SK-N-SH treated with all-trans-retinoic acid at 6 μM for 48 hours (cell line): Measurements from ENCODE around the gene AADACL4.
A peak's percentile ranks its signal among the peaks of the same experiment; 100 is the strongest.

Experiments used
- ATAC-seq: fragments of 200-7000 bp; cut with Tn5 transposase; 3 replicates; pipeline ENCODE4 v1.9.1; 2020; ENCODE audit warnings: mild to moderate bottlenecking, moderate library complexity
- ARNTL ChIP-seq: fragments of 450-650 bp; formaldehyde crosslinking; IDR thresholded peaks from 2 replicates; pipeline ENCODE4 v1.5.0; 2020; ENCODE audit warnings: low read depth, mild to moderate bottlenecking, moderate library complexity, borderline replicate concordance
- BACH2 ChIP-seq: fragments of 250-450 bp; sonication (Bioruptor Pico); IDR thresholded peaks from 2 replicates; pipeline ENCODE4 v1.9.0; 2021; ENCODE audit warnings: mild to moderate bottlenecking, borderline replicate concordance
- CREB5 ChIP-seq: fragments of 250-450 bp; sonication (Bioruptor Pico); IDR thresholded peaks from 2 replicates; pipeline ENCODE4 v1.5.1; 2020; ENCODE audit warnings: low read depth, mild to moderate bottlenecking, moderate library complexity
- CSDC2 ChIP-seq: fragments of 250-450 bp; sonication (Bioruptor Pico); IDR thresholded peaks from 2 replicates; pipeline ENCODE4 v1.5.0; 2020; ENCODE audit warnings: mild to moderate bottlenecking, moderate library complexity
- ESRRG ChIP-seq: fragments of 250-450 bp; sonication (Bioruptor Pico); IDR thresholded peaks from 2 replicates; pipeline ENCODE4 v1.6.1; 2021; ENCODE audit warnings: mild to moderate bottlenecking
- GLIS3 ChIP-seq: fragments of 250-450 bp; sonication (Bioruptor Pico); IDR thresholded peaks from 2 replicates; pipeline ENCODE4 v1.5.0; 2020; ENCODE audit warnings: mild to moderate bottlenecking, moderate library complexity
- ISL1 ChIP-seq: fragments of 250-450 bp; sonication (Bioruptor Pico); IDR thresholded peaks from 2 replicates; pipeline ENCODE4 v2.1.2; 2022; ENCODE audit warnings: mild to moderate bottlenecking, moderate library complexity
- OSR1 ChIP-seq: fragments of 250-450 bp; sonication (Bioruptor Pico); IDR thresholded peaks from 2 replicates; pipeline ENCODE4 v1.8.0; 2022; ENCODE audit warnings: moderate library complexity, mild to moderate bottlenecking, inconsistent platforms
- POU6F1 ChIP-seq: fragments of 250-450 bp; sonication (Bioruptor Pico); IDR thresholded peaks from 2 replicates; pipeline ENCODE4 v1.8.0; 2021; ENCODE audit warnings: low read depth, mild to moderate bottlenecking, moderate library complexity, borderline replicate concordance
- PPARA ChIP-seq: fragments of 250-450 bp; sonication (Bioruptor Pico); IDR thresholded peaks from 2 replicates; pipeline ENCODE4 v1.5.0; 2020; ENCODE audit warnings: mild to moderate bottlenecking, borderline replicate concordance
- RARB ChIP-seq: fragments of 250-450 bp; sonication (Bioruptor Pico); IDR thresholded peaks from 2 replicates; pipeline ENCODE4 v1.8.0; 2021; ENCODE audit warnings: mild to moderate bottlenecking, moderate library complexity
- SNAI2 ChIP-seq: fragments of 250-450 bp; sonication (Bioruptor Pico); IDR thresholded peaks from 2 replicates; pipeline ENCODE4 v1.5.0; 2020; ENCODE audit warnings: mild to moderate bottlenecking, moderate library complexity
- TCF4 ChIP-seq: fragments of 250-450 bp; sonication (Bioruptor Pico); IDR thresholded peaks from 2 replicates; pipeline ENCODE4 v1.8.0; 2021; ENCODE audit warnings: mild to moderate bottlenecking, moderate library complexity, borderline replicate concordance
- TOX ChIP-seq: fragments of 250-450 bp; sonication (Bioruptor Pico); IDR thresholded peaks from 2 replicates; pipeline ENCODE4 v1.8.0; 2021; ENCODE audit warnings: mild to moderate bottlenecking, moderate library complexity, borderline replicate concordance
- ZC3H10 ChIP-seq: fragments of 250-450 bp; sonication (Bioruptor Pico); IDR thresholded peaks from 2 replicates; pipeline ENCODE4 v1.5.1; 2021; ENCODE audit warnings: mild to moderate bottlenecking, moderate library complexity
- ZFP3 ChIP-seq: fragments of 250-450 bp; sonication (Bioruptor Pico); IDR thresholded peaks from 2 replicates; pipeline ENCODE4 v1.5.0; 2020; ENCODE audit warnings: mild to moderate bottlenecking, moderate library complexity
- ZFP30 ChIP-seq: fragments of 450-650 bp; formaldehyde crosslinking; IDR thresholded peaks from 2 replicates; pipeline ENCODE4 v1.5.0; 2022; ENCODE audit warnings: mild to moderate bottlenecking, moderate library complexity
- ZNF565 ChIP-seq: fragments of 450-650 bp; formaldehyde crosslinking; conservative IDR thresholded peaks from 2 replicates; pipeline ENCODE4 v1.5.0; 2020; ENCODE audit warnings: low read depth, mild to moderate bottlenecking, moderate library complexity
- ZNF70 ChIP-seq: fragments of 450-650 bp; formaldehyde crosslinking; IDR thresholded peaks from 2 replicates; pipeline ENCODE4 v1.5.0; 2020; ENCODE audit warnings: mild to moderate bottlenecking, moderate library complexity
- ZNF8 ChIP-seq: fragments of 450-650 bp; formaldehyde crosslinking; IDR thresholded peaks from 2 replicates; pipeline ENCODE4 v1.5.0; 2020; ENCODE audit warnings: mild to moderate bottlenecking, moderate library complexity
- TF ChIP-seq, protein P1 (sequence below): fragments of 250-450 bp; sonication (Bioruptor Pico); IDR thresholded peaks from 2 replicates; pipeline ENCODE4 v1.5.0; 2020; ENCODE audit warnings: mild to moderate bottlenecking, moderate library complexity
- TF ChIP-seq, protein P2 (sequence below): fragments of 250-450 bp; sonication (Bioruptor Pico); IDR thresholded peaks from 2 replicates; pipeline ENCODE4 v1.8.0; 2020; ENCODE audit warnings: mild to moderate bottlenecking, moderate library complexity, borderline replicate concordance
- TF ChIP-seq, protein P3 (sequence below): fragments of 250-450 bp; sonication (Bioruptor Pico); IDR thresholded peaks from 2 replicates; pipeline ENCODE4 v1.5.1; 2021; ENCODE audit warnings: mild to moderate bottlenecking, moderate library complexity

The AADACL4 gene

GRCh38 chr1:12596007-12596821 is 47.7 kb upstream of the AADACL4 start:
- peak; percentile 98 for TF ChIP-seq GLIS3 (CRISPR knock-in tag)
- TF ChIP-seq ISL1 = peak; percentile 40
- TF ChIP-seq, protein P1, sequence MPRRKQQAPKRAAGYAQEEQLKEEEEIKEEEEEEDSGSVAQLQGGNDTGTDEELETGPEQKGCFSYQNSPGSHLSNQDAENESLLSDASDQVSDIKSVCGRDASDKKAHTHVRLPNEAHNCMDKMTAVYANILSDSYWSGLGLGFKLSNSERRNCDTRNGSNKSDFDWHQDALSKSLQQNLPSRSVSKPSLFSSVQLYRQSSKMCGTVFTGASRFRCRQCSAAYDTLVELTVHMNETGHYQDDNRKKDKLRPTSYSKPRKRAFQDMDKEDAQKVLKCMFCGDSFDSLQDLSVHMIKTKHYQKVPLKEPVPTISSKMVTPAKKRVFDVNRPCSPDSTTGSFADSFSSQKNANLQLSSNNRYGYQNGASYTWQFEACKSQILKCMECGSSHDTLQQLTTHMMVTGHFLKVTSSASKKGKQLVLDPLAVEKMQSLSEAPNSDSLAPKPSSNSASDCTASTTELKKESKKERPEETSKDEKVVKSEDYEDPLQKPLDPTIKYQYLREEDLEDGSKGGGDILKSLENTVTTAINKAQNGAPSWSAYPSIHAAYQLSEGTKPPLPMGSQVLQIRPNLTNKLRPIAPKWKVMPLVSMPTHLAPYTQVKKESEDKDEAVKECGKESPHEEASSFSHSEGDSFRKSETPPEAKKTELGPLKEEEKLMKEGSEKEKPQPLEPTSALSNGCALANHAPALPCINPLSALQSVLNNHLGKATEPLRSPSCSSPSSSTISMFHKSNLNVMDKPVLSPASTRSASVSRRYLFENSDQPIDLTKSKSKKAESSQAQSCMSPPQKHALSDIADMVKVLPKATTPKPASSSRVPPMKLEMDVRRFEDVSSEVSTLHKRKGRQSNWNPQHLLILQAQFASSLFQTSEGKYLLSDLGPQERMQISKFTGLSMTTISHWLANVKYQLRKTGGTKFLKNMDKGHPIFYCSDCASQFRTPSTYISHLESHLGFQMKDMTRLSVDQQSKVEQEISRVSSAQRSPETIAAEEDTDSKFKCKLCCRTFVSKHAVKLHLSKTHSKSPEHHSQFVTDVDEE (CRISPR knock-in tag) = peak; percentile 97
- TF ChIP-seq ZNF8 = peak; percentile 65
- peak; percentile 72 for TF ChIP-seq ZNF70 (CRISPR knock-in tag)
- peak; percentile 98 for TF ChIP-seq CSDC2 (CRISPR knock-in tag)
- TF ChIP-seq ARNTL (CRISPR knock-in tag) = no peak; the same call in 1 of the 2 replicates
- TF ChIP-seq, protein P2, sequence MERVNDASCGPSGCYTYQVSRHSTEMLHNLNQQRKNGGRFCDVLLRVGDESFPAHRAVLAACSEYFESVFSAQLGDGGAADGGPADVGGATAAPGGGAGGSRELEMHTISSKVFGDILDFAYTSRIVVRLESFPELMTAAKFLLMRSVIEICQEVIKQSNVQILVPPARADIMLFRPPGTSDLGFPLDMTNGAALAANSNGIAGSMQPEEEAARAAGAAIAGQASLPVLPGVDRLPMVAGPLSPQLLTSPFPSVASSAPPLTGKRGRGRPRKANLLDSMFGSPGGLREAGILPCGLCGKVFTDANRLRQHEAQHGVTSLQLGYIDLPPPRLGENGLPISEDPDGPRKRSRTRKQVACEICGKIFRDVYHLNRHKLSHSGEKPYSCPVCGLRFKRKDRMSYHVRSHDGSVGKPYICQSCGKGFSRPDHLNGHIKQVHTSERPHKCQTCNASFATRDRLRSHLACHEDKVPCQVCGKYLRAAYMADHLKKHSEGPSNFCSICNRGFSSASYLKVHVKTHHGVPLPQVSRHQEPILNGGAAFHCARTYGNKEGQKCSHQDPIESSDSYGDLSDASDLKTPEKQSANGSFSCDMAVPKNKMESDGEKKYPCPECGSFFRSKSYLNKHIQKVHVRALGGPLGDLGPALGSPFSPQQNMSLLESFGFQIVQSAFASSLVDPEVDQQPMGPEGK (CRISPR knock-in tag) = no peak
- TF ChIP-seq BACH2 (CRISPR knock-in tag) = peak; percentile 79; the same call in 1 of the 2 replicates
- TF ChIP-seq ESRRG (CRISPR knock-in tag) = peak; percentile 90; the same call in 1 of the 2 replicates
- peak; percentile 94; the same call in 1 of the 2 replicates for TF ChIP-seq POU6F1
- peak; percentile 88 for TF ChIP-seq ZFP3 (CRISPR knock-in tag)
- TF ChIP-seq TCF4 (CRISPR knock-in tag) = peak; percentile 80
- peak; percentile 55 for TF ChIP-seq ZC3H10 (CRISPR knock-in tag)
- peak; percentile 95 for TF ChIP-seq SNAI2
- peak; percentile 79; the same call in 1 of the 2 replicates for TF ChIP-seq PPARA
- peak; percentile 65 for TF ChIP-seq TOX (CRISPR knock-in tag)
- TF ChIP-seq, protein P3, sequence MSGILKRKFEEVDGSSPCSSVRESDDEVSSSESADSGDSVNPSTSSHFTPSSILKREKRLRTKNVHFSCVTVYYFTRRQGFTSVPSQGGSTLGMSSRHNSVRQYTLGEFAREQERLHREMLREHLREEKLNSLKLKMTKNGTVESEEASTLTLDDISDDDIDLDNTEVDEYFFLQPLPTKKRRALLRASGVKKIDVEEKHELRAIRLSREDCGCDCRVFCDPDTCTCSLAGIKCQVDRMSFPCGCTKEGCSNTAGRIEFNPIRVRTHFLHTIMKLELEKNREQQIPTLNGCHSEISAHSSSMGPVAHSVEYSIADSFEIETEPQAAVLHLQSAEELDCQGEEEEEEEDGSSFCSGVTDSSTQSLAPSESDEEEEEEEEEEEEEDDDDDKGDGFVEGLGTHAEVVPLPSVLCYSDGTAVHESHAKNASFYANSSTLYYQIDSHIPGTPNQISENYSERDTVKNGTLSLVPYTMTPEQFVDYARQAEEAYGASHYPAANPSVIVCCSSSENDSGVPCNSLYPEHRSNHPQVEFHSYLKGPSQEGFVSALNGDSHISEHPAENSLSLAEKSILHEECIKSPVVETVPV (CRISPR knock-in tag) = peak; percentile 32; the same call in 1 of the 2 replicates
- peak; percentile 84; the same call in 1 of the 2 replicates for TF ChIP-seq RARB (CRISPR knock-in tag)
- TF ChIP-seq ZNF565 = peak; percentile 97
- TF ChIP-seq CREB5 = peak; percentile 7; the same call in 1 of the 2 replicates
- TF ChIP-seq OSR1 (CRISPR knock-in tag) = no peak
- TF ChIP-seq ZFP30 (CRISPR knock-in tag) = peak; percentile 57; the same call in 1 of the 2 replicates
- peak; percentile 90 for ATAC-seq

DNA sequence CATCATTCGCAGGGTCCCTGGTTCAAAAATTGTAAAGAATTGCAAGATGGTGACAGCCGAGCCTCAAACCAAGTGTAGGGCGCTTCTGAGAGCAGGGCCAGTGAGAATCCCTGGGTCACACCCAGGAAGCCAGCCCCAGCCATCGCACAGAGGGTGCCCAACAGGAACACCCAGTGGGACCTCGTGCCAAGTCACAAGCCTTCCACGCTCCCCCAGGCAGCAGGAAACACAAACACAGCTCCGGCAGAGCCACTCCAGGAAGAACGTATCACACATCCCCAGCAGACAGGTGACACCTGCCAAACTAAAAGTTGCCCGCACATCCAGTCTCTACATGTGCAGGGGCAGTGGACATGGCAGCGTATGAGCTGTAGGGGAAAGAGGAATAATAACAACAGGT is 46.1 kb upstream of the AADACL4 start:
- TF ChIP-seq ZFP3 (CRISPR knock-in tag) (no peak), ZNF70 (CRISPR knock-in tag) (no peak), ESRRG (CRISPR knock-in tag) (no peak), PPARA (no peak)
- no peak for ATAC-seq
